Vagina (tissue), 2 donors: ENCODE results near the gene EML2. TPM values are rescaled to one million over a fixed set of nuclear protein-coding genes. Genes with fewer than 3 reads are reported as not detected.

Source experiments
- DNase-seq, 2 donors: peaks; one replicate each; pipeline ENCODE4 v3.0.0-alpha.2; 2017; ENCODE audit errors: extremely low spot score in 2 of 2
- H3K27ac ChIP-seq: fragments of 200-600 bp; sonication (generic); one replicate; pipeline ENCODE4 v1.5.1; 2019
- H3K27me3 ChIP-seq: fragments of 200-600 bp; sonication (generic); one replicate; pipeline ENCODE4 v1.5.1; 2019
- H3K36me3 ChIP-seq, 2 donors: fragments of 200-600 bp; sonication (generic); one replicate each; pipeline ENCODE4 v1.5.1; 2017 to 2019
- H3K4me1 ChIP-seq: fragments of 200-600 bp; sonication (generic); one replicate; pipeline ENCODE4 v1.5.1; 2019
- H3K4me3 ChIP-seq, 2 donors: fragments of 200-600 bp; sonication (generic); 1 replicate in 1 of 2; 2 replicates in 1 of 2; pipeline ENCODE4 v1.5.1; 2016 to 2019
- H3K9me3 ChIP-seq: fragments of 200-600 bp; sonication (generic); one replicate; pipeline ENCODE4 v1.5.1; 2019
- CTCF ChIP-seq, 3 experiments: fragments of 450-650 bp in 2 of 3; fragments of 200-600 bp in 1 of 3; sonication (generic) in 1 of 3; IDR thresholded peaks; one replicate each; pipeline ENCODE4 v1.5.1; 2017 to 2019; ENCODE audit warnings: antibody characterized with exemption in 3 of 3, mild to moderate bottlenecking in 2 of 3, moderate library complexity in 2 of 3
- POLR2A ChIP-seq, 2 donors: fragments of 450-650 bp; IDR thresholded peaks; one replicate each; pipeline ENCODE4 v1.6.1; 2017; ENCODE audit warnings: antibody characterized with exemption in 2 of 2, mild to moderate bottlenecking in 2 of 2, moderate library complexity in 2 of 2
- POLR2AphosphoS5 ChIP-seq, 2 donors: sonication (generic); formaldehyde crosslinking; IDR thresholded peaks; one replicate each; pipeline ENCODE4 v1.9.0; 2017; ENCODE audit warnings: antibody characterized with exemption in 2 of 2, mild to moderate bottlenecking in 2 of 2, low read depth in 1 of 2; ENCODE audit not compliant: insufficient read depth in 1 of 2
- intact Hi-C: fragments of 100-400 bp; cut with DNase I; formaldehyde crosslinking; loops from one replicate; pipeline ENCODE4 v1.15.1; 2023
- total RNA-seq: library from RNA; depleted of rRNA; stranded (reverse); fragments of >200 nt; gene quantifications from one replicate; pipeline ENCODE4 v1.2.3, GENCODE V29; 2016

EML2 gene
- total RNA-seq, 1 donor from 2014 or later: 74.9 TPM

GRCh38 chr19:45660636-45661035 lies 21.4 kb upstream of the EML2 start:
- Histone ChIP-seq H3K27me3 (no peaks in the 10 kb centered on the region), H3K9me3 (no peaks in the 10 kb centered on the region), H3K4me3 (no peak overlapping the region), H3K27ac (no peak overlapping the region), H3K4me1 (no peaks in the 10 kb centered on the region), H3K36me3 (no peaks in the 10 kb centered on the region)
- no peak for DNase-seq
- TF ChIP-seq CTCF (IDR thresholded peaks at IDR 0.05) (no peak), POLR2A (IDR thresholded peaks at IDR 0.05) (no peak), POLR2AphosphoS5 (IDR thresholded peaks at IDR 0.05; ENCODE audit: insufficient read depth in 1 of 2, low read depth in 1 of 2) (no peak)
- intact Hi-C loops: no loop called here

GRCh38 chr19:45659096-45659729 lies 20.0 kb upstream of the EML2 start:
- Histone ChIP-seq H3K27ac (no peak overlapping the region), H3K36me3 (no peaks in the 10 kb centered on the region), H3K27me3 (no peaks in the 10 kb centered on the region), H3K4me1 (no peaks in the 10 kb centered on the region), H3K4me3 (no peak overlapping the region), H3K9me3 (no peaks in the 10 kb centered on the region)
- no peak for TF ChIP-seq CTCF (IDR thresholded peaks at IDR 0.05)
- TF ChIP-seq POLR2A (IDR thresholded peaks at IDR 0.05): no peak
- TF ChIP-seq POLR2AphosphoS5 (IDR thresholded peaks at IDR 0.05; ENCODE audit: insufficient read depth in 1 of 2, low read depth in 1 of 2): no peak
- DNase-seq: no peak
- intact Hi-C loops: no loop called here

- intact Hi-C loops: no loop called here
- no peak overlapping the region for H3K4me3 ChIP-seq
- no peaks in the 10 kb centered on the region for H3K36me3 ChIP-seq
- H3K27ac ChIP-seq: no peak overlapping the region
- H3K27me3 ChIP-seq: no peaks in the 10 kb centered on the region
- no peaks in the 10 kb centered on the region for H3K9me3 ChIP-seq
- TF ChIP-seq POLR2AphosphoS5 (IDR thresholded peaks at IDR 0.05; ENCODE audit: insufficient read depth in 1 of 2, low read depth in 1 of 2): no peak
- no peak for TF ChIP-seq POLR2A (IDR thresholded peaks at IDR 0.05)
- no peak for TF ChIP-seq CTCF (IDR thresholded peaks at IDR 0.05)
- no peaks in the 10 kb centered on the region for H3K4me1 ChIP-seq
- no peak for DNase-seq
These were observed 18.4 kb upstream of the EML2 start for GRCh38 chr19:45657520-45658167.

GRCh38 chr19:45655073-45655472 lies 15.9 kb upstream of the EML2 start:
- DNase-seq: no peak
- Histone ChIP-seq H3K4me1 (no peaks in the 10 kb centered on the region), H3K27ac (no peak overlapping the region), H3K36me3 (no peaks in the 10 kb centered on the region), H3K4me3 (no peak overlapping the region), H3K27me3 (no peaks in the 10 kb centered on the region), H3K9me3 (no peaks in the 10 kb centered on the region)
- intact Hi-C loops: no loop called here
- no peak for TF ChIP-seq CTCF (IDR thresholded peaks at IDR 0.05)
- TF ChIP-seq POLR2AphosphoS5 (IDR thresholded peaks at IDR 0.05; ENCODE audit: insufficient read depth in 1 of 2, low read depth in 1 of 2): no peak
- TF ChIP-seq POLR2A (IDR thresholded peaks at IDR 0.05): no peak

GRCh38 chr19:45653634-45654033 lies 14.4 kb upstream of the EML2 start:
- TF ChIP-seq POLR2AphosphoS5 (IDR thresholded peaks at IDR 0.05; ENCODE audit: insufficient read depth in 1 of 2, low read depth in 1 of 2) (no peak), POLR2A (IDR thresholded peaks at IDR 0.05) (no peak), CTCF (IDR thresholded peaks at IDR 0.05) (no peak)
- no peaks in the 10 kb centered on the region for H3K27me3 ChIP-seq
- no peaks in the 10 kb centered on the region for H3K9me3 ChIP-seq
- no peak overlapping the region for H3K27ac ChIP-seq
- H3K36me3 ChIP-seq: no peaks in the 10 kb centered on the region
- no peaks in the 10 kb centered on the region for H3K4me1 ChIP-seq
- intact Hi-C loops: no loop called here
- DNase-seq: no peak
- H3K4me3 ChIP-seq: no peak overlapping the region
